Activated CD8-positive, alpha-beta memory T cell treated with anti-CD3 and anti-CD28 coated beads, Interleukin-2, amount 50 U/mL, for 1 hour (primary cell): ENCODE measurements around the gene B3GALT6.

Source experiments
- DNase-seq: peaks from one replicate; pipeline ENCODE4 v3.0.0-alpha.2; 2020; ENCODE audit errors: extremely low read depth

The B3GALT6 gene

DNA sequence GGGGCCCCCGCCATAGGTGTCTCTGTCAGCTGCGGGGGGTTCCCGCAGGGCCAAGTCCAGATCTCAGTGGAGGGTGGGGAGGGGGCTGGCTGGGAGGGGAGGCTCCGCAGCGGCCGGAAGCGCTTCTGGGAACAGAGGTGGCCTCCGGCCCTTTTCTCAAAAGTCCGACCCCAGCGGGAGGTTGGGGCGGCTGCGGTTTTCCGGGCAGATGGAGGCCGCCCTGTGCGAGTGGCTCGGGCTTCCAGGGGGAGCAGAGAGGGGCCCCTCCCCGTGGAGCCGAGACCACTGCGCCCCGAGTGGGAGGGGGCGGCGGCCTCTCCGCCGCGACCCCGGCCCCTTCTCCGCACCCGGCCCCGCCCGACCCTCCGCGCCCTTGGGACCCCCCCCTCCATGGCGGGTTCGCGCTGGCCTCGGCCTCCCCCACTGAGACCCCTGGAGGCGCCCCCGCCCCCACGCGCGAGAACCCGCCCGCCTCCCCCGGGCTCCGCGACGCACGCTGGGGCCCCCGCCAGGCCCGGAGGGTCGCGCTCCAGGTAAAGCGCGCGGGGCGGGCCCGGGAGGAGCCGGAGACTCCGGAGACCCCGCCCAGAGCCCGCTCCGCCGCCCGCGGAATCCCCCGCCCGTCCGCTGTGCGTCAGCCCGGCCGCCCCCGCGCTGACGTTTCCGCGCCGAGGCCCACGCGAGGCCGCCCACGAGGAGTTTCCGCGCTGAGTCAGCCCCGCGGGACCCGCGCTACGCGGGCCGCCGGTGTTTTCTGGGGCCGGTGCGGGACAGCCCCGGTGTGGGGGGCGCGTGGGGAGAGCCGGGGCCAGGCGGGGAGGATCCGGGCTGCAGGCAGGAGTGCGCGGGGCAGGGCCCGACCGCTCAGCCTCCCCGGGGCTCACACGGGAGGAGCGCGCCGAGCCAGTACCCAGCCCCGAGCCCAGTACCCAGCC is 30.9 kb upstream of the B3GALT6 start:
- DNase-seq: peak; percentile 66

GRCh38 chr1:1202831-1203560 is 29.0 kb upstream of the B3GALT6 start:
- no peak for DNase-seq

- DNase-seq: no peak
Measured at GRCh38 chr1:1203561-1204424, 28.2 kb upstream of the B3GALT6 start.

- no peak for DNase-seq
Measured at GRCh38 chr1:1204425-1204920, 27.6 kb upstream of the B3GALT6 start.

DNA sequence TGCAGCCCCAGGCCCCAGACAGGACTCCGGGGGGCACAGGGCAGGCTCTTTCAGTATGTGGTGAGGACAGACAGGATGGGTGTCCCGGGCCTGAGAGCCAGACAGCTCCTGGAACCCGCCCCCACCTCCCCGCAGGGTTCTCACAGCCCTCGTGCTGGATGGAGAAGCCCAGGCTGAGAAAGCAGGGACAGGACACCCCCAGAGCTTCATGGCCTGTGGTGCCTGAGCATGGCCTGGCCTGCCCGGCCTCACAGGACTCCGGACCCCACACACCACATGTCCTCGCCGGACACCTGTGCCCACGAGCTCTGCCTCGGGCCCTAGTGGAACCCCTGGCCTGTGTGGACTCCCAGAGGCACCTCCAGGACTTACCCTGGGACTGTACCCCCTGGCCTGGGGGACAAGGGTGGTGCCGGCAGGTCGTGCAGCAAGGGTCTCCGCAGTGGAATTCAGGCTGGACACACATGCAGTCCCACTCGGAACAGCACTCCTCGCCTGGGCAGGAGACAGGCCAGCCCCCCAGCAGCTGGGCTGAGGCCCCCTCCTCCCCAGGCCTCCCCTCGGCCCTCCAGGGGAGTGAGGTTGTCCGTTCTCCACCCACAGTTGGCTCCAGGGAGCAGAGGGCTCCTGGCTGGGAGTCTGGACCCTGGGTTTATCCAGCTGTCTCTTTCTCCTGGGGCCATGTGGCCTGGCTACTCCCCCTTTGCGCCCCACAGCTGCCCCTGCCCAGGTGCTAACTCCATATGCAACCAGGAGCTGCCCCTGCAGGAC is 26.9 kb upstream of the B3GALT6 start:
- DNase-seq: no peak

- DNase-seq: no peak
Measured at GRCh38 chr1:1205769-1206375, 26.2 kb upstream of the B3GALT6 start.

DNA sequence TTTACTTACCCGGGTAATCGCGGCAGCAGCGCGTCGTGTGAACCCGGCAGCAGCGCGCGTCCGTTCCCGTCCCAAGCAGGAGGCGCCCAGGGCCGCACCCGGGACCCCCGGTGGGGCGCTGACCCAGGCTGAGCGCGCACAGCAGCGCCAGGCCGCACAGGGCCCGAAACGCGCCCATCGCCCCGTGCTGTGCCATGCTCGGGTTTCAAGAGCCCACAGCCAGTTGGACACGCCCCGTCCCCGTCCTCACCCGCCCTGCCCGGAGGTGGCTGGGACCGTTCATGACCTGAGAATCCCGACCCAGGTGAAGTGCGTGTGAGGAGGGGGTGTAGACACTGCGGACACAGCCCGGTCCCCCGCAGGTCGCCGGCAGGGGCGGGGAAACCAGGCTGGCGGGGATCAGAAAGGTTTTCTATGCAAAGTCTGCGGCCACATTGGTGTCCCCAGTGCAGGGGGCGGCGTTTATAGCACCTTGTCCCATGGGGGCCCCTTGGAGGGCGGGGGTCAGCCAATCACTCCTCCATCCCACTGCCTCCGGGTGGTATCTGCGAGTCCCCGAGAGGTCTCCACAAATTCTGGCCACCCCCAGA is 25.6 kb upstream of the B3GALT6 start, which contains the start of gene TNFRSF18:
TSS of gene TNFRSF18 (minus strand) at position 217 of the 590 bp plus-strand sequence. CDS start at position 196, 21 bp downstream.
- DNase-seq: no peak

GRCh38 chr1:1206966-1207531 is 25.0 kb upstream of the B3GALT6 start:
- no peak for DNase-seq

GRCh38 chr1:1207571-1207892 is 24.5 kb upstream of the B3GALT6 start:
- no peak for DNase-seq

DNA sequence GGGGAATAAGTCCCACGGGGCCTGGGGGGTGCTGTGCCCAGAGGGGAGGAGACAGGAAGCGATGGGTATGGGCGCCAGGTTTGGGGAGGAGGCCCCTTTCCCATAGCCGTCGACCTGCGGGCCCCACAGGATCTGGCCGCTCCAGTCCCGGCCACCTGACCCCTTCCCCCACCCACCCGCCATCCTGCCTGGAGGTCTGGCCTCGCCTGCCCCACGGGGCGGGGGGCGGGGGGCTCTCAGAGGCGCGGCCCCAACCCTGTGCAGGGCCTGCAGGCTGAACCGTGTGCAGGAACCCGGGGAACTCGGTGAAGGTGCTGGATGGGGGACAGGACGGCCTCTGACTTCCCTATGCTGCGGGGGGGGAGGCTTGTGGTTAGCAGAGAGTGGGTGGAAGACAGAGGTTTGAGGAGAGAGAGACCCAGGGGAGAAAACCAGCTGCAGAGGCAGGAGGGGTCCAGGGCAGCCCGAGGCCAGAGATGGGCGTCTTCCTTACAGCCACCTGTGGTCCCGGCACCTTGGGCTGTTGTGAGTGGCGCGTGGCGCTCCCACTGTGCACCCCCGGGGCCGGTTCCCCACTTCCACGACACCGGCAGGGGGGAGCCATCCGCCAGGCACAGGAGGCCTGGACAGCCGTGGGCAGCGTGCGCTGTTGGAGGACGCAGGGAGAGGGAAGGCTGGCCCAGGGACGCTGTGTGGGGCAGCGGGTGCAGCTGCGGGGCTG is 23.2 kb upstream of the B3GALT6 start:
- no peak for DNase-seq

- no peak for DNase-seq
Measured at GRCh38 chr1:1210726-1211540, 21.1 kb upstream of the B3GALT6 start.

- DNase-seq: no peak
Measured at GRCh38 chr1:1211541-1212441, 20.2 kb upstream of the B3GALT6 start.

DNA sequence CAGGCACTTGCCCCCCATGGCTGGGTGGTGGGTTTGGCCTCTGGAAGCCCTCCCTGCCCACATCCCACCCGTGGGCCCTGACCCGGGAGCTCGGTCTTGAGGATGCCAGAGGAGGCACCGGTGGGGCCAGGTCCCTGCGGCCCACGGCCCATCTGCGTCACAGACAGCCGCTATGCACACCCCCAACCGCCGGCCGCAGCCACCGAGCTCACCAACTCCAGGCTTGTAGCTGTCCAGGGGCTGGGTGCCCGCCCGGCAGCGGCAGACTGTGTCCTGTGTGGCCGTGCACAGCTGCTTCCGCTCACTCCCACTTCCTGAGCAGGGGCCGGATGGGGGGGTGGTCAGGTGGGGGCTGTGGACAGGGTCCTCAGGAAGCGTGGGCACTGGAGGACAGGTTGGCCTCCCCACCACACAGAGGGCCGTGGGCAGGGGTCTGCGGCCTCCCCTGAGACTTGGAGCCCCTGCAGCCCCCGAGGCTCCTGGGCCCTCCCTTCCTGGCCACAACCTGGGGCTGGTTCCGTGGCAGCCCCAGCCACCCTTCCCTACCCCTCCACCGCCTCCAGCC is 19.2 kb upstream of the B3GALT6 start:
- no peak for DNase-seq

DNA sequence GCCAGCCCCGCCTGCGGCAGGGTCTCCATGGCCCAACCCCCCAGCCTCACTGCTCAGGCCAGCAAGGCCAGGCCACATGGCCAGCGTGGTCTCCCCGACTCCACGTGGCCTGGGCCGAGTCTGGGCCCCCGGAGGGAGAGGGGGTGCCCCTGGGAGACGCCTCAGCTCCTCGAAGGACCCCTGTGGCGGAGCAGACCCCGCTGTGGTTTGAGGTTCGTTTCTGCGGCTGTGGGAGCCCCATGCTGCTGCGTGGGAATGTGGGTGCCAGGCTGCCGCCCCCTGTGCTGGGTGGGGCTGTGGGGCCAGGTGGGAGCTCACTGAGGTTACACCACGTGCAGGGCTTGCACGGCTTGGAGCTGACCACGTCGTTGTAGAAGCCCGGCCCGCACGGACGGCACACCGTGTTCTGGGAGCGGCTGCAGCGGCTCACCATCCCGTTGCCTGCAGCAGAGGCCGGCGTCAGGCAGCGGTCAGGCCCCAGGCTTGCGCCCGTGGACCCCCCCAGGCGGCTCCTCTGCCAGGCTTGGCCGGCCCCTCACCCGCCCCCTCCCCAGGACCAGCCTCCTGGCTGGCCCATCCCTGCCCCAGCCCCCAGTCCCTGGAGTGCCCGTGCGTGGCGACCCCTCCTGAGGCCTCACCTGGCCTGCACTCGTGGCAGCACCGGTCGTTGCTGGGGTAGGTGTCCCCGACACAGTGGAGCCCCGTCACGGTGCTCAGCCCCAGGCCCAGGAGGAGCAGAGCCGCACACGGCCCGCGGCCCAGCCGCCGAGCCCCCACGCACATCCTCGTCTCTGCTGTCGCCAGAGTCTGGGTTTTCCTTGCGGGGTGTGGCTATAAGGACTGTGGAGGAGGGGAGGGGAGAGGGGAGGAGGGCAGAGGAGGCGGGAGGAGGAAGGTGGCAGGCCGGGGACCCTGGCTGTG is 18.4 kb upstream of the B3GALT6 start, which contains the start of gene TNFRSF4:
TSS of gene TNFRSF4 (minus strand) at position 809 of the 921 bp plus-strand sequence. CDS start at position 783, 26 bp downstream.
- DNase-seq: no peak

DNA sequence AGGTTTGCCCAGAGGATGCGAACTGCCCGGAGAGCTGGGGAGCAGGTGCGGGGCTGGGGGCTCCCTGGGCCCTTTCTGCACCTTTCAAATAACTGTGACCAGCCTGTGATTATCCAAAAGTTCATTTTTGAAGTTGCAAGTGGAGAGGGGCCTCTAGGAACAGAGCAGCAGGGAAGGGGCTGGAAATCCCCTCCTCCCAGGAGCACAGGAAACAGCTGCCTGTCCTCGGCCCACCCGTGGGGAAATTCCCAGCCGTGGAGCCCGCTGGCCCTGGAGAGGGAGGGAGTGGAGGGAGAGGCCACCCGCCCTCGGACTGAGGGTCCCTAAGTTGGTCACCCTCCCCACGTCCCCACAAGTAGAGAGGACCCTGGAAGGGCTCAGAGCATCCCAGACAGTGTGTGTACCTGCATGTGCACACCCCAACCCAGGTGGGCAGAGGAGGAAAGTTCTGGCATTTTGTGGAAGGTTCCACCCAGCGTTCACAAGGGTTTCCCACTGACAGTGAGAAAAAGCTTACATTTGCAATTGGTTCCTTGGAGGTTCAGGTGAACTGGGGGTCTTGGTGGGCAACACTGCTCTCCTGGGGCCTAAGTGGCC is 16.9 kb upstream of the B3GALT6 start:
- DNase-seq: no peak
